H9 (cell line): ENCODE data around the gene POU3F3. TPM values are rescaled to one million over a fixed set of nuclear protein-coding genes. Genes with fewer than 3 reads are reported as not detected.

Source experiments
- DNase-seq: peaks from one replicate; pipeline ENCODE4 v3.0.0-alpha.2; 2017
- H2AFZ ChIP-seq: one replicate; pipeline ENCODE4 v1.6.1; 2013; ENCODE audit warnings: mild to moderate bottlenecking, low read length, control low read depth, moderate library complexity
- H2AK5ac ChIP-seq: 2 replicates; pipeline ENCODE4 v1.6.1; 2013; ENCODE audit warnings: low read length, control low read depth, mixed read lengths; ENCODE audit not compliant: insufficient read length
- H2BK120ac ChIP-seq: one replicate; pipeline ENCODE4 v1.6.1; 2013; ENCODE audit warnings: low read depth, mild to moderate bottlenecking, low read length, control low read depth, inconsistent platforms; ENCODE audit not compliant: poor library complexity, severe bottlenecking
- H2BK12ac ChIP-seq: 2 replicates; pipeline ENCODE4 v1.6.1; 2013; ENCODE audit warnings: low read length, control low read depth, mixed read lengths, low read depth; ENCODE audit not compliant: insufficient read length
- H2BK15ac ChIP-seq: 2 replicates; pipeline ENCODE4 v1.6.1; 2013; ENCODE audit warnings: low read depth, low read length, control low read depth
- H2BK20ac ChIP-seq: one replicate; pipeline ENCODE4 v1.6.1; 2013; ENCODE audit warnings: low read depth, mild to moderate bottlenecking, low read length, control low read depth, inconsistent platforms; ENCODE audit not compliant: poor library complexity, severe bottlenecking
- H2BK5ac ChIP-seq: 2 replicates; pipeline ENCODE4 v1.6.1; 2013; ENCODE audit warnings: low read length, control low read depth, mixed read lengths; ENCODE audit not compliant: insufficient read length
- H3K14ac ChIP-seq: 2 replicates; pipeline ENCODE4 v1.6.1; 2013; ENCODE audit warnings: low read length, control low read depth; ENCODE audit not compliant: insufficient read depth
- H3K18ac ChIP-seq: 2 replicates; pipeline ENCODE4 v1.6.1; 2013; ENCODE audit warnings: low read depth, mild to moderate bottlenecking, mixed read lengths, low read length, control low read depth; ENCODE audit not compliant: insufficient read length
- H3K23ac ChIP-seq: 2 replicates; pipeline ENCODE4 v1.6.1; 2013; ENCODE audit warnings: low read length, control low read depth, mixed read lengths, low read depth; ENCODE audit not compliant: insufficient read length
- H3K23me2 ChIP-seq: 2 replicates; pipeline ENCODE4 v1.6.1; 2013; ENCODE audit warnings: low read depth, mild to moderate bottlenecking, mixed read lengths, low read length, control low read depth; ENCODE audit not compliant: insufficient read length, poor library complexity, severe bottlenecking
- H3K27ac ChIP-seq: 2 replicates; pipeline ENCODE4 v1.5.1; 2013; ENCODE audit warnings: low read length, control low read depth, mixed read lengths, low read depth; ENCODE audit not compliant: insufficient read length
- H3K27me3 ChIP-seq: 2 replicates; pipeline ENCODE4 v1.6.1; 2013; ENCODE audit warnings: low read length, control low read depth, inconsistent platforms; ENCODE audit not compliant: insufficient read depth
- H3K4ac ChIP-seq: 2 replicates; pipeline ENCODE4 v1.6.1; 2013; ENCODE audit warnings: low read depth, mild to moderate bottlenecking, control low read depth, inconsistent platforms, low read length, moderate library complexity
- H3K4me1 ChIP-seq: 2 replicates; pipeline ENCODE4 v1.6.1; 2013; ENCODE audit warnings: low read length, control low read depth, inconsistent platforms; ENCODE audit not compliant: insufficient read depth
- H3K4me2 ChIP-seq: 2 replicates; pipeline ENCODE4 v1.6.1; 2013; ENCODE audit warnings: low read length, control low read depth, mixed read lengths; ENCODE audit not compliant: insufficient read length, insufficient read depth
- H3K56ac ChIP-seq: 2 replicates; pipeline ENCODE4 v1.6.1; 2013; ENCODE audit warnings: low read depth, mild to moderate bottlenecking, mixed read lengths, low read length, control low read depth; ENCODE audit not compliant: insufficient read length
- H3K79me1 ChIP-seq: 2 replicates; pipeline ENCODE4 v1.6.1; 2013; ENCODE audit warnings: low read depth, mild to moderate bottlenecking, moderate library complexity, low read length, control low read depth, inconsistent platforms; ENCODE audit not compliant: insufficient read depth, poor library complexity, severe bottlenecking
- H3K79me2 ChIP-seq: 2 replicates; pipeline ENCODE4 v1.6.1; 2013; ENCODE audit warnings: low read length, control low read depth, inconsistent platforms; ENCODE audit not compliant: insufficient read depth
- H3K9ac ChIP-seq: 2 replicates; pipeline ENCODE4 v1.6.1; 2013; ENCODE audit warnings: low read length, control low read depth, mixed read lengths; ENCODE audit not compliant: insufficient read length; ENCODE audit errors: extremely low read depth
- H3K9me3 ChIP-seq: one replicate; pipeline ENCODE4 v1.6.1; 2013; ENCODE audit warnings: low read depth, low read length, inconsistent platforms; ENCODE audit not compliant: control insufficient read depth
- H3T11ph ChIP-seq: one replicate; pipeline ENCODE4 v1.6.1; 2013; ENCODE audit warnings: mild to moderate bottlenecking, low read length, control low read depth, inconsistent platforms
- H4K20me1 ChIP-seq: one replicate; pipeline ENCODE4 v1.6.1; 2013; ENCODE audit not compliant: control insufficient read depth, insufficient read length, insufficient read depth
- H4K5ac ChIP-seq: 2 replicates; pipeline ENCODE4 v1.6.1; 2013; ENCODE audit warnings: low read depth, mild to moderate bottlenecking, mixed read lengths, low read length, control low read depth; ENCODE audit not compliant: insufficient read length
- H4K8ac ChIP-seq: replicated peaks from 2 replicates; pipeline ENCODE4 v1.6.1; 2013; ENCODE audit warnings: low read length, control low read depth, mixed read lengths, low read depth; ENCODE audit not compliant: insufficient read length
- H4K91ac ChIP-seq: 2 replicates; pipeline ENCODE4 v1.6.1; 2013; ENCODE audit warnings: low read depth, mild to moderate bottlenecking, moderate library complexity, mixed read lengths, low read length, control low read depth; ENCODE audit not compliant: insufficient read length
- H3K27ac Mint-ChIP-seq, 3 experiments: 2 replicates in 2 of 3; 3 replicates in 1 of 3; pipeline ENCODE4 v1.8.0; 2020 to 2021; ENCODE audit warnings: mixed read lengths in 3 of 3, mild to moderate bottlenecking in 1 of 3, moderate library complexity in 1 of 3
- H3K27me3 Mint-ChIP-seq: 2 replicates; pipeline ENCODE4 v1.8.0; 2021; ENCODE audit warnings: low read depth, mild to moderate bottlenecking, moderate library complexity, mixed read lengths
- H3K36me3 Mint-ChIP-seq, 3 experiments: 2 replicates in 2 of 3; 3 replicates in 1 of 3; pipeline ENCODE4 v1.8.0; 2020 to 2021; ENCODE audit warnings: low read depth in 3 of 3, mixed read lengths in 3 of 3; ENCODE audit not compliant: insufficient read depth in 1 of 3
- H3K4me1 Mint-ChIP-seq, 2 experiments: 2 replicates each; pipeline ENCODE4 v1.8.0; 2020; ENCODE audit warnings: mixed read lengths in 2 of 2
- H3K4me3 Mint-ChIP-seq, 2 experiments: 2 replicates in 1 of 2; 3 replicates in 1 of 2; pipeline ENCODE4 v1.8.0; 2020 to 2021; ENCODE audit warnings: mild to moderate bottlenecking in 2 of 2, mixed read lengths in 2 of 2, moderate library complexity in 1 of 2
- H3K9me3 Mint-ChIP-seq, 2 experiments: 2 replicates in 1 of 2; 3 replicates in 1 of 2; pipeline ENCODE4 v1.8.0; 2020; ENCODE audit warnings: mild to moderate bottlenecking in 2 of 2, mixed read lengths in 2 of 2, moderate library complexity in 1 of 2
- CTCF ChIP-seq: fragments of 200-600 bp; sonication (generic); conservative IDR thresholded peaks from 3 replicates; pipeline ENCODE4 v1.8.0; 2021; ENCODE audit warnings: antibody characterized with exemption, mild to moderate bottlenecking
- WGBS: extraction: QIAGEN DNeasy Blood & Tissue Kit; methylation state at CpG from one replicate; pipeline ENCODE4 v1.1.7; 2013; ENCODE audit warnings: missing lambda C conversion rate, low lambda C conversion rate, mixed read lengths; ENCODE audit not compliant: insufficient read length; ENCODE audit errors: extremely low coverage; 5-methylcytosine and 5-hydroxymethylcytosine counted together
- total RNA-seq: library from RNA; stranded (reverse); gene quantifications from 2 replicates; pipeline ENCODE4 v1.2.1, GENCODE V29; 2021

Gene POU3F3
- total RNA-seq, 1 experiment from 2014 or later, result not detected

GRCh38 chr2:104825124-104825865 is 28.6 kb upstream of the POU3F3 start:
- Histone ChIP-seq H2AFZ (no peak overlapping the region), H2BK120ac (no peak overlapping the region), H4K91ac (no peak overlapping the region), H3K18ac (no peak overlapping the region), H3K4ac (no peak overlapping the region), H3K79me1 (no peaks in the 10 kb centered on the region), H2BK12ac (no peak overlapping the region), H4K8ac (no peak overlapping the region), H2BK5ac (no peak overlapping the region), H2AK5ac (no peak overlapping the region), H4K20me1 (no peaks in the 10 kb centered on the region), H4K5ac (no peak overlapping the region), H3K27me3 (no peaks in the 10 kb centered on the region), H3K27ac (no peak overlapping the region), H3K4me2 (no peak overlapping the region), H3K56ac (no peak overlapping the region), H3T11ph (no peak overlapping the region), H3K23me2 (no peaks in the 10 kb centered on the region), H3K23ac (no peak overlapping the region), H3K9ac (no peak overlapping the region), H3K9me3 (no peaks in the 10 kb centered on the region), H3K4me1 (no peaks in the 10 kb centered on the region), H2BK15ac (no peak overlapping the region), H3K14ac (no peak overlapping the region), H3K79me2 (no peaks in the 10 kb centered on the region), H2BK20ac (no peak overlapping the region)
- no peak for TF ChIP-seq CTCF
- H3K27me3 Mint-ChIP-seq, result peaks cover 13% of the 10 kb centered on the region
- no CpG with 5 or more reads among the region's 3 CpGs for WGBS
- H3K9me3 Mint-ChIP-seq, result peaks cover 10 to 14% of the 10 kb centered on the region in 2 experiments
- H3K4me3 Mint-ChIP-seq, result no peak overlapping the region
- no peaks in the 10 kb centered on the region for H3K4me1 Mint-ChIP-seq
- H3K36me3 Mint-ChIP-seq, result peaks cover 2 to 13% (median 4%) of the 10 kb centered on the region in 3 experiments; a peak in 6 of 7 replicates
- no peak overlapping the region for H3K27ac Mint-ChIP-seq
- no peak for DNase-seq
